ENCODE measurements around the gene RDX.
"Not testable (repeated sequence)": the region's sequence is repeated elsewhere in the genome, so short reads cannot be mapped to it uniquely, and the experiment has no call there.

Gene RDX

DNA sequence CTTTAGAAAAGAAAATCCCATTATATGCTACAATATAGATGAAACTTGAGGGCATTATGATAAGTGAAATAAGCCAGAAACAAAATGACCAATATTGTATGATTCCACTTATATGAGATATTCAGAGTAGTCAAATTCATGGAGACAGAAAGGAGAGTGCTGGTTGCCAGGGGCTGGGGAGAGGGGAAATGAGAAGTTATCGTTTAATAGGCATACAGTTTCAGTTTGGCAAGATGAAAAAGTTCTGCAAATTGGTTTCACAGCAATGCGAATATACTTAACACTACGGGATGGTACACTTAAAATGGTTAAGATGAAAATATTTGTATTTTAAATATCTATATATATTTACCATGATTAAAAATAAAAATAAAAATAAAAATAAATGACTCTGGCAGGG lies 31.1 kb upstream of the RDX start:
- Histone ChIP-seq H3K27me3 (ENCODE audit: insufficient read depth, low read length) (no peaks in the 10 kb centered on the region), H3K36me3 (ENCODE audit: insufficient read depth, low read length) (no peaks in the 10 kb centered on the region), H2AFZ (ENCODE audit: low read length, unreplicated experiment) (no peak overlapping the region), H3K27ac (ENCODE audit: low read depth, low read length) (no peak overlapping the region), H3K4me3 (ENCODE audit: low read depth, low read length) (no peak overlapping the region), H3K4me1 (ENCODE audit: control insufficient read depth, insufficient read depth, low read length, unreplicated experiment) (no peaks in the 10 kb centered on the region), H3K79me2 (ENCODE audit: control insufficient read depth, insufficient read depth, low read length, unreplicated experiment) (no peaks in the 10 kb centered on the region)

DNA sequence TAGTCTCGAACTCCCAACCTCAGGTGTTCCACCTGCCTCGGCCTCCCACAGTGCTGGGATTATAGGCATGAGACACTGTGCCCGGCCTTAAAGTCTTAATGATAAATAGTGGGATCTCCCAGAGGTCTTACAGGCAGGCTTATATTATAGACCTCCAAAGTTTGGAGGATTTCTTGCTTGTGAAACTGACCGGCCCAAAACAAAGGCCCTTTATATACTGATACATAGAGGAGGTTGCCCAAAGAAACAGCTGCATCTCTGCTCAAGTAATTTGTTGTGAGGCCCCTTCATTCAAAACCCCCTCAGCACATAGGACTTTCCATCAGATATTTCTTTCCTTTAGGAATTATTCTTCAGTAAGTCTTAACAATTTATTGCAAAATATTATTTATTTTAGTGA lies 27.4 kb upstream of the RDX start:
- Histone ChIP-seq H3K27ac (ENCODE audit: low read depth, low read length) (no peak overlapping the region), H2AFZ (ENCODE audit: low read length, unreplicated experiment) (no peak overlapping the region), H3K36me3 (ENCODE audit: insufficient read depth, low read length) (no peaks in the 10 kb centered on the region), H3K4me1 (ENCODE audit: control insufficient read depth, insufficient read depth, low read length, unreplicated experiment) (no peaks in the 10 kb centered on the region), H3K4me3 (ENCODE audit: low read depth, low read length) (no peak overlapping the region), H3K79me2 (ENCODE audit: control insufficient read depth, insufficient read depth, low read length, unreplicated experiment) (no peaks in the 10 kb centered on the region), H3K27me3 (ENCODE audit: insufficient read depth, low read length) (no peaks in the 10 kb centered on the region)

DNA sequence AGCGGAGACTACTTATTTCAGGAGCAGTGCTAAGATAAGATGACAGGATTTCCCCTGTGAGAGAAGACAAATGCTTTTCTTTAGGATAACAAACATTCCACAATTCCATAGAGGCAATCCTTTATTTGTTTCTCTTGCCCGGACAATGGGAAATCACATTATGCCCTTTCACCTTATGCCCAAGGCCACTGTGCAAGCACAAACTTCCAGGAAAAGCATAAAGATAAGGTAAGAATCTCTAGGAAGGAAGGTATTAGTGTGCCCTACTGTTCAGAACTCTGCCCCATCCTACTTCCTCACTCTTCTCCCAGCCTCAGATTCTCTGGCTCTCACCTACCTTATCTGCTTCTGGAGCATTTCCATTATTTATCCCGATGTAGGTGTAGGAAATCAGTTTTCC lies 23.1 kb upstream of the RDX start:
- Histone ChIP-seq H3K4me3 (ENCODE audit: low read depth, low read length) (no peak overlapping the region), H3K27me3 (ENCODE audit: insufficient read depth, low read length) (no peaks in the 10 kb centered on the region), H3K27ac (ENCODE audit: low read depth, low read length) (no peak overlapping the region), H3K4me1 (ENCODE audit: control insufficient read depth, insufficient read depth, low read length, unreplicated experiment) (peaks cover 5% of the 10 kb centered on the region), H3K79me2 (ENCODE audit: control insufficient read depth, insufficient read depth, low read length, unreplicated experiment) (no peaks in the 10 kb centered on the region), H3K36me3 (ENCODE audit: insufficient read depth, low read length) (no peaks in the 10 kb centered on the region), H2AFZ (ENCODE audit: low read length, unreplicated experiment) (no peak overlapping the region)

DNA sequence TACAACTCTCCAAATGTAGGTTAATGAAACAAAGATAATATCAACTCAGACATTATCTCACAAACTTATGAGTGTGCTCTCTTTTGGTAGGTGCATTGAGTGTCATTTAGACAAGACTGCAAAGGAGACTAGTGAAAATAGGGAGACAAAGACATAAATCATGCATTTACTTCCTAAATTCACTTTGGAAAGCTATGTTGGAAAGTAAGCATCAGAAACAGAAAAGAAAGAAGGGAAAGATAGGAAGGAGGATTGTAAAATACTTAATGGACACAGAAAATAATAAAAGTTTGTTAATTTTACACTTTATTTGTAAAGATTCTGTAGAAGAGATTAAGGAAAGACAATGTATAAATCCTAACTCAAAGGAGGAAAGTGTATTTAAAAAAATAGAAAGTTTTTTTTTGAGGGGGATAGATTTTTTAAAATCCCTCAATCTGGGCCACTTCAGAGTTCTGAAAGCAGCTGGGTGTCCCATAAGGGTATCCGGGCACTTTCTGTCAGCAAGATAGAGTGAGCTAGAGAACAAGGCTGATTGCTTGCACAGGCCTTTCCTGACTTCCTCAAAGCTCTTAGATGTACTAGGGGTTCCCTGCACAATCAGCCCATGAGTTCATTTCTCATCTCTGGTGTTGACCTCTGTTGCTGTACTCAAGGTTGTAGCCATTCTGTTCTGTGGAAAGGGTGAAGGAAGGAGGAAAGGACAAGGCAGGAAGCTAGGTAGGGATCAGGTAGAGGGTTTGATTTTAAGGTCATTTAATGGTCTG lies 22.4 kb upstream of the RDX start:
- H3K27ac ChIP-seq (ENCODE audit: low read depth, low read length): no peak overlapping the region

DNA sequence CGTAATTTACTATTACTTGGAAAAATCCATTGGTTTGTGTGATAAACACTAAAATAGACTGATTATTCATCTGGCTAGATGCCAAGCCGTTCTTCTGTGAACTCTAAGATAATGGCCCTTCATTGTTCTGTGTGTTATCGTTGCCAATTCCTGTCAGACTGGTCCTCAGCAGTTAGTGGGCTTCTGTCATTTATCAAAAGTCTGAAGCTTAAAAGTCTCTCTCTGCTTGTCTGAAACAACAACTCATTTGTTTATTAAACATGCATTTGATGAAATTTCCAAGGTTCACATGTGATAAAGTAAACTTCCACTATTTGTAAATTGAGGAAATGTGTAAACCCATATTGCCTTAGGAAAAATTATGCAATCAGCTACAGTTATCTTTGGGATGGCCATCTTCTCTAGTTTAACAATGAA lies 21.1 kb upstream of the RDX start:
- Histone ChIP-seq H3K4me1 (ENCODE audit: control insufficient read depth, insufficient read depth, low read length, unreplicated experiment) (peaks cover 10% of the 10 kb centered on the region), H3K36me3 (ENCODE audit: insufficient read depth, low read length) (no peaks in the 10 kb centered on the region), H2AFZ (ENCODE audit: low read length, unreplicated experiment) (no peak overlapping the region)

More for the DNA sequence above, 22.4 kb upstream of the RDX start:
- Histone ChIP-seq H3K36me3 (ENCODE audit: insufficient read depth, low read length) (no peaks in the 10 kb centered on the region), H2AFZ (ENCODE audit: low read length, unreplicated experiment) (no peak overlapping the region), H3K79me2 (ENCODE audit: control insufficient read depth, insufficient read depth, low read length, unreplicated experiment) (no peaks in the 10 kb centered on the region), H3K4me3 (ENCODE audit: low read depth, low read length) (no peak overlapping the region), H3K4me1 (ENCODE audit: control insufficient read depth, insufficient read depth, low read length, unreplicated experiment) (peaks cover 5% of the 10 kb centered on the region), H3K27me3 (ENCODE audit: insufficient read depth, low read length) (no peaks in the 10 kb centered on the region)

DNA sequence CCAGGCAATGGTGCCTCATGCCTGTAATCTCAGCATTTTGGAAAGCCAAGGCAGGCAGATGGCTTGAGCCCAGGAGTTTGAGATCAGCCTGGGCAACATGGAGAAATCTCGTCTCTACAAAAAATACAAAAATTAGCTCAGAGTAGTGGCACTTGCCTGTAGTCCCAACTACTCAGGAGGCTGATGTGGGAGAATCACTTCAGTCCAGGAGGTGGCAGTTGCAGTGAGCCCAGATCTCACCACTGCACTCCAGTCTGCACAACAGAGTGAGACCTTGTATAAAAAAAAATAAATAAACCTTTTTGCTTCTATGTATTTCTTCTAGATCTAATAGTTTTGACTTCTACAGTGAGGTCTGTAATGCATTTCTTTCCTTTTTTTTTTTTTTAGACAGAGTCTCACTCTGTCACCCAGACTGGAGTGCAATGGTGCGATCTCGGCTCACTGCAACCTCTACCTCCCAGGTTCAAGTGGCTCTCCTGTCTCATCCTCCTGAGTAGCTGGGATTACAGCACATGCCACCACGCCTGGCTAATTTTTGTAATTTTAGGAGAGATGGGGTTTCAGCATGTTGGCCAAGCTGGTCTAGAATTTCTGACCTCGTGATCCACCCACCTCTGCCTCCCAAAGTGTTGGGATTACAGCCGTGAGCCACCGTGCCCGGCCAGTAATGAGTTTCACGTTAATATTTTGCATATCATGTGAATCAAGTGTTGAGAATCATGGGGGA lies 18.1 kb upstream of the RDX start:
- no peaks in the 10 kb centered on the region for H3K27me3 ChIP-seq (ENCODE audit: insufficient read depth, low read length)
- peaks cover 25% of the 10 kb centered on the region for H3K4me1 ChIP-seq (ENCODE audit: control insufficient read depth, insufficient read depth, low read length, unreplicated experiment)
- H3K27ac ChIP-seq (ENCODE audit: low read depth, low read length): no peak overlapping the region
- no peaks in the 10 kb centered on the region for H3K79me2 ChIP-seq (ENCODE audit: control insufficient read depth, insufficient read depth, low read length, unreplicated experiment)
- H3K4me3 ChIP-seq (ENCODE audit: low read depth, low read length): no peak overlapping the region
- H2AFZ ChIP-seq (ENCODE audit: low read length, unreplicated experiment): no peak overlapping the region
- H3K36me3 ChIP-seq (ENCODE audit: insufficient read depth, low read length): no peaks in the 10 kb centered on the region

More for the DNA sequence above, 21.1 kb upstream of the RDX start:
- no peaks in the 10 kb centered on the region for H3K79me2 ChIP-seq (ENCODE audit: control insufficient read depth, insufficient read depth, low read length, unreplicated experiment)
- no peak overlapping the region for H3K27ac ChIP-seq (ENCODE audit: low read depth, low read length)
- H3K4me3 ChIP-seq (ENCODE audit: low read depth, low read length): no peak overlapping the region
- no peaks in the 10 kb centered on the region for H3K27me3 ChIP-seq (ENCODE audit: insufficient read depth, low read length)

DNA sequence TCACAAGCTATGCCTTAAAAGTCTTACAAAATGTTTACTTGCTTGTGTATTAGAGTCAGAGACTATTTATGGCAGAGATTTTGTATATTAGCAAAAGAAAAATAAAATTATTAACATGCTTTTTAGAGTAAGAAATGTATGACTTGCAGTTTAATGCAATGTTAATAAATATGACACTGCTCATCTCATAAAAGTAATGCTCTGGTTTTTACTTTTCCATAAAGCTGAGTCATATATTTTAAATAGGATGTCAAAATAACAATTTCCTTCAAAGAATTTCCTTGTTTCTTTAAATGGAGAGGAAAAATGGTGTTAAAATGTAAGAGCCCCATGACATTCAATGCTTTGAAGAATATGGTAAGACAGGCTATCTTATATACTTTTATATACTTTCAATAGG lies 16.3 kb upstream of the RDX start:
- Histone ChIP-seq H3K36me3 (ENCODE audit: insufficient read depth, low read length) (no peaks in the 10 kb centered on the region), H3K27ac (ENCODE audit: low read depth, low read length) (peak overlapping the region; percentile 47), H3K79me2 (ENCODE audit: control insufficient read depth, insufficient read depth, low read length, unreplicated experiment) (no peaks in the 10 kb centered on the region), H3K4me3 (ENCODE audit: low read depth, low read length) (no peak overlapping the region), H3K27me3 (ENCODE audit: insufficient read depth, low read length) (no peaks in the 10 kb centered on the region), H3K4me1 (ENCODE audit: control insufficient read depth, insufficient read depth, low read length, unreplicated experiment) (peaks cover 25% of the 10 kb centered on the region), H2AFZ (ENCODE audit: low read length, unreplicated experiment) (peak overlapping the region; percentile 16)

DNA sequence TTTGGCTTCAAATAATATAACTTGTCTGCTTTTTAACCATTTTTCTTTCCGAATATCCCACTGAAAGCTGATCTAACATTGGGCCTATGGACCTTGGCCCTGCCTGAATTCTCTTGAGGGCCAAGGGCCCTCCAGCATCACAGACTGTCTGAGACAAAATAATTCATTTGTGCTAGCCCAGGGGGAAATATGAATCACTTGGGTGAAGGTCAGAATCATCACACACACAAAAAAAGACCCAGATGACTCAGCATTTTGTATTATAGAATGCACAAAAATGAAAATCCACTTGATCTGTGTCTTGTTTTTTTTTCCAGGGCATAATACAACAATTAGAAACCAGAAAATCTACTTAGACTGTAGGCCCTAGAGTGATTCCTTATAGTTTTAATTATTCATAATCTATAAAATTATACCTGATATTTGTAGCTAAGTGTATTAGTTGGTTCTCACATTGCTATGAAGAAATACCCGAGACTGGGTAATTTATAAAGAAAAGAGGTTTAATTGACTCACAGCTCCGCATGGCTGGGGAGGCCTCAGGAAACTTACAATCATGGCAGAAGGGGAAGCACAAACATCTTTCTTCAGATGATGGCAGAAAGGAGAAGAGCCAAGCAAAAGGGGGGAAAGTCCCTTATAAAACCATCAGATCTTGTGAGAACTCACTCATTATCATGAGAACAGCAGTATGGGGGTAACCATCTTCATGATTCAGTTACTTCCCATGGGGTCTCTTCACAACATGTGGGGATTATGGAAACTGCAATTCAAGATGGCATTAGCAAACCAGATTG lies 15.6 kb upstream of the RDX start:
- Histone ChIP-seq H2AFZ (ENCODE audit: low read length, unreplicated experiment) (peak overlapping the region; percentile 16), H3K79me2 (ENCODE audit: control insufficient read depth, insufficient read depth, low read length, unreplicated experiment) (no peaks in the 10 kb centered on the region), H3K27me3 (ENCODE audit: insufficient read depth, low read length) (no peaks in the 10 kb centered on the region), H3K4me3 (ENCODE audit: low read depth, low read length) (no peak overlapping the region), H3K27ac (ENCODE audit: low read depth, low read length) (peak overlapping the region; percentile 47), H3K36me3 (ENCODE audit: insufficient read depth, low read length) (no peaks in the 10 kb centered on the region), H3K4me1 (ENCODE audit: control insufficient read depth, insufficient read depth, low read length, unreplicated experiment) (peaks cover 20% of the 10 kb centered on the region)

DNA sequence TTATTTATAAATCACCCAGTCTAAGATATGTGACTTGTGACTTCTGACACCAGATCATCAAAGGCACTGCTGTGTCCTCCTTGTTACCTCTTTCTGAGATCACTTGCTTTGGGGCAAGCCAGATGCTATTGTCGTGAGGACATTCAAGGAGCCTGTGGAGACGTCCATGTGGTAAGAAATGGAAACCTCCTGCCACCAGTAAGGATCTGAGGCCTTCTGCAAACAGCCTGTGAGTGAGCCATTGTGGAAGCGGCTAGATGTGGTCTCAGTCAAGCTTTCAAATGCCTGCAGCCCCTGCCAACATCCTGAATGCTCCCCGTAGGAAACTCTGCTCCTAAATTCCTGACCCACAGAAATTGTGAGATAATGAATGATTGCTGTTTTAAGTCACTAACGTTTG lies 11.7 kb upstream of the RDX start:
- Histone ChIP-seq H3K4me3 (ENCODE audit: low read depth, low read length) (no peak overlapping the region), H3K27me3 (ENCODE audit: insufficient read depth, low read length) (no peaks in the 10 kb centered on the region), H3K27ac (ENCODE audit: low read depth, low read length) (no peak overlapping the region), H2AFZ (ENCODE audit: low read length, unreplicated experiment) (no peak overlapping the region), H3K79me2 (ENCODE audit: control insufficient read depth, insufficient read depth, low read length, unreplicated experiment) (no peaks in the 10 kb centered on the region), H3K4me1 (ENCODE audit: control insufficient read depth, insufficient read depth, low read length, unreplicated experiment) (peaks cover 29% of the 10 kb centered on the region), H3K36me3 (ENCODE audit: insufficient read depth, low read length) (no peaks in the 10 kb centered on the region)

DNA sequence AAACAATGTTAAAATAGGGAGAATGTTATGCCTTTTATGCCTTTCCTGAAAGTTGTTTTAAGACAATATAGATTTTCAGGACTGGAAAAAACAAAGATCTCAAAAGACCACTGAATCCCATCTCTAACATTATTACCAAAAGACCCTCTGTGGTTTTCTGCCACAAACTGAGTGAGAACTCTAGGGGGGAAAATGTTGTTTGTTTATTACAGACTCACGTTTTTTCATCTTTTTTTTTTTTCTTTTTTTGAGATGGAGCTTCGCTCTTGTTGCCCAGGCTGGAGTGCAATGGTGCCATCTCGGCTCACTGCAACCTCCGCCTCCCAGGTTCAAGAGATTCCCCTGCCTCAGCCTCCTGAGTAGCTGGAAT lies 9.6 kb upstream of the RDX start:
- peak overlapping the region; percentile 32 for H2AFZ ChIP-seq (ENCODE audit: low read length, unreplicated experiment)
- H3K27me3 ChIP-seq (ENCODE audit: insufficient read depth, low read length); H3K27ac ChIP-seq (ENCODE audit: low read depth, low read length); H3K36me3 ChIP-seq (ENCODE audit: insufficient read depth, low read length); H3K4me1 ChIP-seq (ENCODE audit: control insufficient read depth, insufficient read depth, low read length, unreplicated experiment); H3K79me2 ChIP-seq (ENCODE audit: control insufficient read depth, insufficient read depth, low read length, unreplicated experiment); H3K4me3 ChIP-seq (ENCODE audit: low read depth, low read length): not testable (repeated sequence)

Data from ACC112 (cell line).